ENCODE measurements around the gene HEXD.
A peak's percentile ranks its signal among the peaks of the same experiment; 100 is the strongest.

The HEXD gene

DNA sequence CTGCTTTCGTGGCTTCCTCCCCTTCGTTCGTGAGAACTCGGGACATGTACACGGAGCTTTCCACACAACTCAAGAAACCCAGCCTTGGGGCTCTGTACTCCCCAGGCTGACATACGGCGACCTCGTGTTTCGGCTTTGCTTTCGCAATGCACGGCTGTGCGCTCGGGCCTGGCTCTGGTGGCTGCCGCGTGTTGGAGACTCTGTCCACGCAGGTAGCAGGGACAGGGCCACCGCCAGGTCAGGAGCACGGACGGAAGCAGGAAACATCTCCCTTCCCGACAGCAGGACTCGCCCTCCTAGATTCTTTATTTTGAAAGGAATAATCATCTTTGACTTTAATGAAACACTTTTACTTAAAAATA is 29.2 kb upstream of the HEXD start:
- TF ChIP-seq TEAD4 (IDR thresholded peaks at IDR 0.05) (no peak), CREB1 (IDR thresholded peaks at IDR 0.05; ENCODE audit: low read depth) (no peak), RAD21 (IDR thresholded peaks at IDR 0.05; ENCODE audit: low read depth) (no peak), EGR1 (IDR thresholded peaks at IDR 0.05) (no peak), TCF12 (IDR thresholded peaks at IDR 0.05; ENCODE audit: low read depth) (no peak), NFIC (IDR thresholded peaks at IDR 0.05) (no peak), CEBPB (IDR thresholded peaks at IDR 0.05) (no peak)
- TF ChIP-seq, protein P1, sequence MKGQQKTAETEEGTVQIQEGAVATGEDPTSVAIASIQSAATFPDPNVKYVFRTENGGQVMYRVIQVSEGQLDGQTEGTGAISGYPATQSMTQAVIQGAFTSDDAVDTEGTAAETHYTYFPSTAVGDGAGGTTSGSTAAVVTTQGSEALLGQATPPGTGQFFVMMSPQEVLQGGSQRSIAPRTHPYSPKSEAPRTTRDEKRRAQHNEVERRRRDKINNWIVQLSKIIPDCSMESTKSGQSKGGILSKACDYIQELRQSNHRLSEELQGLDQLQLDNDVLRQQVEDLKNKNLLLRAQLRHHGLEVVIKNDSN (IDR thresholded peaks at IDR 0.05), result no peak
- TF ChIP-seq, protein P2, sequence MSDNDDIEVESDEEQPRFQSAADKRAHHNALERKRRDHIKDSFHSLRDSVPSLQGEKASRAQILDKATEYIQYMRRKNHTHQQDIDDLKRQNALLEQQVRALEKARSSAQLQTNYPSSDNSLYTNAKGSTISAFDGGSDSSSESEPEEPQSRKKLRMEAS (IDR thresholded peaks at IDR 0.05), result no peak
- TF ChIP-seq, protein P3, sequence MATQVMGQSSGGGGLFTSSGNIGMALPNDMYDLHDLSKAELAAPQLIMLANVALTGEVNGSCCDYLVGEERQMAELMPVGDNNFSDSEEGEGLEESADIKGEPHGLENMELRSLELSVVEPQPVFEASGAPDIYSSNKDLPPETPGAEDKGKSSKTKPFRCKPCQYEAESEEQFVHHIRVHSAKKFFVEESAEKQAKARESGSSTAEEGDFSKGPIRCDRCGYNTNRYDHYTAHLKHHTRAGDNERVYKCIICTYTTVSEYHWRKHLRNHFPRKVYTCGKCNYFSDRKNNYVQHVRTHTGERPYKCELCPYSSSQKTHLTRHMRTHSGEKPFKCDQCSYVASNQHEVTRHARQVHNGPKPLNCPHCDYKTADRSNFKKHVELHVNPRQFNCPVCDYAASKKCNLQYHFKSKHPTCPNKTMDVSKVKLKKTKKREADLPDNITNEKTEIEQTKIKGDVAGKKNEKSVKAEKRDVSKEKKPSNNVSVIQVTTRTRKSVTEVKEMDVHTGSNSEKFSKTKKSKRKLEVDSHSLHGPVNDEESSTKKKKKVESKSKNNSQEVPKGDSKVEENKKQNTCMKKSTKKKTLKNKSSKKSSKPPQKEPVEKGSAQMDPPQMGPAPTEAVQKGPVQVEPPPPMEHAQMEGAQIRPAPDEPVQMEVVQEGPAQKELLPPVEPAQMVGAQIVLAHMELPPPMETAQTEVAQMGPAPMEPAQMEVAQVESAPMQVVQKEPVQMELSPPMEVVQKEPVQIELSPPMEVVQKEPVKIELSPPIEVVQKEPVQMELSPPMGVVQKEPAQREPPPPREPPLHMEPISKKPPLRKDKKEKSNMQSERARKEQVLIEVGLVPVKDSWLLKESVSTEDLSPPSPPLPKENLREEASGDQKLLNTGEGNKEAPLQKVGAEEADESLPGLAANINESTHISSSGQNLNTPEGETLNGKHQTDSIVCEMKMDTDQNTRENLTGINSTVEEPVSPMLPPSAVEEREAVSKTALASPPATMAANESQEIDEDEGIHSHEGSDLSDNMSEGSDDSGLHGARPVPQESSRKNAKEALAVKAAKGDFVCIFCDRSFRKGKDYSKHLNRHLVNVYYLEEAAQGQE (IDR thresholded peaks at IDR 0.05; ENCODE audit: low read depth), result no peak

DNA sequence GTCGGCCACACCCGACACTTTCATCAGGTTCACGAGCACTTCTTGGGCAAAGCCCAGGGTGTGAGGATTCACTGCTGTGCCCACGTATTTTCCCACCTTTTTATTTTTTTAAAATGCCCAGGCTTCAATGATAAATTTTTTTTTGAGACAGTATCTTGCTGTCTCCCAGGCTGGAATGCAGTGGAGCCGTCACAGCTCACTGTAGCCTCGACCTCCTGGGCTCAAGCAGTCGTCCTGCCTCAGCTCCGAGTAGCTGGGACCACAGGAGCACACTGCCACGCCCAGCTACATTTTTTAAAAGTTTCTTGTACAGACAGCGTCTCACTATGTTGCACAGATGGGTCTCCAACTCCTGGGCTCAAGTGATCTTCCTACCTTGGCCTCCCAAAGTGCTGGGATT is 28.8 kb upstream of the HEXD start:
- TF ChIP-seq TCF12 (IDR thresholded peaks at IDR 0.05; ENCODE audit: low read depth), result no peak
- TF ChIP-seq TEAD4 (IDR thresholded peaks at IDR 0.05), result peak; percentile 54; the same call in 1 of the 2 replicates

DNA sequence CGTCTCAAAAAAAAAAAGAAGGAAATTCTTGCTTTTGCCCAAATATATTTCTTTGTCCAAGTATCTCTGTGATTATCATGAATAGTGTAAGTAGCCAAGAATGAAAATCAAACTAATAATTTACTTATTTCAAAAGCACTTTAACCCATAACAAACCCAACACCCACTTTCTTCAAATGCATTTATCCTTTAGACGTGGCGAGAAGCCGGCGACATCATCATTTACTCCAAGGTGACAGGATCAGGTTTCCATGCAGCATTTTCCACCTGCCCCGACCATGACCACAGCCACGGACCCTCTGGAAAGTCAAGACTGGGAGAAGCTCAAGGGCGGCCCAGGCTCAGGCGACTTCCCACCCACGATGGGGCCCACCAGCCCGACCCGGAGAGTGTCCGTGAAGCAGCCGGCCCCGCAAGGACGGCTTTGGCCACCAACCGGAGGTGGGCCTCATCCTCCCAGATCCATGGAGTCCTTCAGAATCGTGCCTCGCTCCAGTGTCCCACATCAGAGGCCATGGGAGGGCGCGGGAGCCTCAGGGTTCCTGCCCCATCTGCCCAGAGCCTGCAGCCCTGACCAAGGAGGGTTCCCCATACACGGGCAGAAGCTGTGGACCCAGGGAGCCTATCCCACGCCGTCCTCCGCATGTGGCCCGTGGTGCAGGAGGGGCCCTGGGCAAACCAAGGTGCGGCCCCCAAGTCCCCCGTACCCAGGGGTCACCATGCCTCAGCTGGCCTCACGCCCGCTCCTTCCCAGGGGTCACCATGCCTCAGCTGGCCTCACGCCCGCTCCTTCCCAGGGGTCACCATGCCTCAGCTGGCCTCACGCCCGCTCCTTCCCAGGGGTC is 27.9 kb upstream of the HEXD start:
- TF ChIP-seq YY1 (IDR thresholded peaks at IDR 0.05; ENCODE audit: low read depth) (no peak), ZBTB7A (IDR thresholded peaks at IDR 0.05; ENCODE audit: low read depth) (peak; percentile 97)

DNA sequence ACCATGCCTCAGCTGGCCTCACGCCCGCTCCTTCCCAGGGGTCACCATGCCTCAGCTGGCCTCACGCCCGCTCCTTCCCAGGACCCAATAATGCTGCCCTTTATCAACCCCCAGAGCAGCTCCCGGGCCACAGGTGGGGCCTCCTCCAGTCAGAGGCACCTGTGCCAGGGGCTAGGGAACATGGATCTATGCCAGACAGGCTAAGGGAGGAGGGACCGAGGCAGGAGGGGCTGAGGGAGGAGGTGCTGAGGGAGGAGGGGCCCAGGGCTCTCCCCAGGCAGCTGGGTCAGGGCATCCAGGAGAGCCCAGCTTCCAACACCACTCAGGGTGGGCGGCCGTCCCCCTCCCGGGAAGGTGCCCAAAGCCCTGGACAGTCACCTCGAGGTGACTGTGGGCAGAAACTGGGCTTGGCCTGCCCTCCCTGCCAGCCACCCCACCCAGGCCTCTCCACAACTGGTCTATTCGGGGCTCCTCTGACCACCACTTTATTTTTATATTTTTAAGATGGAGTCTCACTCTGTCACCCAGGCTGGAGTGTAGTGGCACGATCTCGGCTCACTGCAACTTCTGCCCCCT is 27.2 kb upstream of the HEXD start:
- TF ChIP-seq YY1 (IDR thresholded peaks at IDR 0.05; ENCODE audit: low read depth) (no peak), TCF12 (IDR thresholded peaks at IDR 0.05; ENCODE audit: low read depth) (peak; percentile 99), CREB1 (IDR thresholded peaks at IDR 0.05; ENCODE audit: low read depth) (no peak), EP300 (IDR thresholded peaks at IDR 0.05; ENCODE audit: borderline replicate concordance) (peak; percentile 96), ZBTB7A (IDR thresholded peaks at IDR 0.05; ENCODE audit: low read depth) (peak; percentile 92), RAD21 (IDR thresholded peaks at IDR 0.05; ENCODE audit: low read depth) (no peak), TAF1 (IDR thresholded peaks at IDR 0.05; ENCODE audit: low read depth) (no peak), FOXM1 (IDR thresholded peaks at IDR 0.05; ENCODE audit: borderline replicate concordance, low read depth) (peak; percentile 84), CEBPB (IDR thresholded peaks at IDR 0.05) (no peak), NFIC (IDR thresholded peaks at IDR 0.05) (peak; percentile 98), EGR1 (IDR thresholded peaks at IDR 0.05) (no peak), TEAD4 (IDR thresholded peaks at IDR 0.05) (peak; percentile 59)
- TF ChIP-seq, protein P1 (IDR thresholded peaks at IDR 0.05), result no peak
- TF ChIP-seq, protein P3 (IDR thresholded peaks at IDR 0.05; ENCODE audit: low read depth), result peak; percentile 28; the same call in 1 of the 2 replicates
- TF ChIP-seq, protein P2 (IDR thresholded peaks at IDR 0.05), result peak; percentile 71

DNA sequence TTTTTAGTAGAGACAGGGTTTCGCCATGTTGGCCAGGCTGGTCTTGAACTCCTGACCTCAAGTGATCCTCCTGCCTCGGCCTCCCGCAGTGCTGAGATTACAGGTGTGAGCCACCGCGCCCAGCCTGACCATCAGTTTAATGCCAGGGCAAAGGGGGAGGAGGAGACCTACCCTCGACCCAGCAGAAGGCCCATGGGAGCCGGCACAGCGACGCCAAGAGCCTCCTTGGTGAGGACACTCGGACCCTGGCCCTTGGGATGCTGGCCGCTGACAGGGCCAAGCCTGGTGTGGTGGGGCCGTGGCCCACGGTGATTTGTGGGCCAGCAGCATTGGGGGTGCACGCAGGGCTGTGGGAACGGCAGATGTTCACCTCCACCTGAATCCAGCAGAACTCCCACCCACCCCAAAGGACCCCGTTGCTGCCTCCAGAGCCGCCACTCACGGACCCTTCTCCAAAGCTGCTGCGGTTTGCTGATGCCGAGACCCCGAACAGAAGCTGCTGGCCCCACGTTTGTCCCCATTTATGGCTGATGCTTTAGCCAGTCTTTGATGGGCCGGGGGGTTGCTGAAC is 26.6 kb upstream of the HEXD start:
- no peak for TF ChIP-seq NFIC (IDR thresholded peaks at IDR 0.05)
- no peak for TF ChIP-seq EP300 (IDR thresholded peaks at IDR 0.05; ENCODE audit: borderline replicate concordance)
- TF ChIP-seq, protein P1 (IDR thresholded peaks at IDR 0.05), result no peak
- TF ChIP-seq ZBTB7A (IDR thresholded peaks at IDR 0.05; ENCODE audit: low read depth), result no peak
- TF ChIP-seq EGR1 (IDR thresholded peaks at IDR 0.05), result no peak
- TF ChIP-seq TAF1 (IDR thresholded peaks at IDR 0.05; ENCODE audit: low read depth), result no peak
- TF ChIP-seq TEAD4 (IDR thresholded peaks at IDR 0.05), result no peak
